GM12878 (cell line): Measurements from ENCODE around the gene HNRNPM. TPM values are rescaled to one million over a fixed set of nuclear protein-coding genes. Genes with fewer than 3 reads are reported as not detected.

Source experiments
- ATAC-seq: fragments of 200-7000 bp; cut with Tn5 transposase; 3 replicates; pipeline ENCODE4 v1.9.1; 2020; ENCODE audit warnings: mild to moderate bottlenecking, moderate library complexity
- BruUV-seq: library from RNA; stranded (reverse); fragments of 400-500 nt; replicated peaks from 2 replicates; lab custom pipeline; 2021; lab: Mats Ljungman, UMichigan
- CTCF ChIA-PET: fragments of 300-600 bp; sonication (Branson Sonifier 250); formaldehyde crosslinking; extraction: SDS; loops from one replicate; lab custom pipeline; 2021; ENCODE audit warnings: inconsistent platforms; lab: Yijun Ruan, JAX
- POLR2A ChIA-PET: fragments of 350-600 bp; formaldehyde crosslinking; extraction: SDS; loops from one replicate; lab custom pipeline; 2021; ENCODE audit warnings: inconsistent platforms; lab: Charles Lee
- RAD21 ChIA-PET: fragments of 300-600 bp; sonication (Branson Sonifier 250); formaldehyde crosslinking; loops from one replicate; lab custom pipeline; 2023; ENCODE audit warnings: antibody characterized with exemption; ENCODE audit not compliant: unreplicated experiment; lab: Charles Lee
- SMC1A ChIA-PET: fragments of 300-600 bp; sonication (Branson Sonifier 250); formaldehyde crosslinking; loops from one replicate; lab custom pipeline; 2023; ENCODE audit not compliant: unreplicated experiment, uncharacterized antibody; lab: Charles Lee
- DNase-seq: peaks from one replicate; pipeline ENCODE4 v3.0.0-alpha.2; 2011; ENCODE audit warnings: low read depth, low spot score
- FAIRE-seq: peaks from 3 replicates; lab custom pipeline; 2011; peaks lifted over from hg19 to GRCh38; lab: Jason Lieb, UNC
- H2AFZ ChIP-seq: 2 replicates; pipeline ENCODE4 v1.6.0; 2011; ENCODE audit warnings: low read depth, low read length, control low read depth; ENCODE audit not compliant: control insufficient read depth
- H3K27ac ChIP-seq: 2 replicates; pipeline ENCODE4 v1.5.1; 2011; ENCODE audit warnings: control low read depth; ENCODE audit not compliant: control insufficient read depth, insufficient read depth
- H3K27me3 ChIP-seq, 2 experiments: replicated peaks in 1 of 2; 2 replicates each; pipeline versions ENCODE4 v1.6.0 to v1.6.1; 2011; ENCODE audit warnings: low read length in 1 of 2; ENCODE audit not compliant: control insufficient read depth in 2 of 2, insufficient read depth in 2 of 2
- H3K36me3 ChIP-seq, 2 experiments: 2 replicates each; pipeline ENCODE4 v1.5.1; 2011; ENCODE audit warnings: low read length in 1 of 2; ENCODE audit not compliant: control insufficient read depth in 2 of 2, insufficient read depth in 2 of 2
- H3K4me1 ChIP-seq: 2 replicates; pipeline ENCODE4 v1.6.1; 2011; ENCODE audit warnings: mild to moderate bottlenecking, low read length, moderate library complexity, mixed read lengths; ENCODE audit not compliant: control insufficient read depth, insufficient read depth
- H3K4me2 ChIP-seq: 2 replicates; pipeline ENCODE4 v1.6.0; 2011; ENCODE audit warnings: control low read depth; ENCODE audit not compliant: control insufficient read depth, insufficient read depth
- H3K4me3 ChIP-seq: fragments of 200-600 bp; sonication (generic); 2 replicates; pipeline ENCODE4 v1.5.1; 2016
- H3K79me2 ChIP-seq: 2 replicates; pipeline ENCODE4 v1.6.0; 2011; ENCODE audit warnings: low read length; ENCODE audit not compliant: control insufficient read depth, insufficient read depth
- H3K9ac ChIP-seq: 2 replicates; pipeline ENCODE4 v1.8.0; 2011; ENCODE audit warnings: low read length, control low read depth, mixed read lengths; ENCODE audit not compliant: control insufficient read depth, insufficient read depth
- H3K9me3 ChIP-seq: replicated peaks from 3 replicates; pipeline ENCODE4 v1.5.1; 2011; ENCODE audit warnings: mild to moderate bottlenecking, low read length; ENCODE audit not compliant: control insufficient read depth, insufficient read depth
- H4K20me1 ChIP-seq: 2 replicates; pipeline ENCODE4 v1.6.0; 2011; ENCODE audit not compliant: control insufficient read depth, insufficient read depth
- EGR1 ChIP-seq, 2 experiments: IDR thresholded peaks; 1 replicate in 1 of 2; 2 replicates in 1 of 2; pipeline ENCODE4 v1.6.1; 2011 to 2012; ENCODE audit warnings: low read depth in 2 of 2, low read length in 2 of 2, borderline replicate concordance in 1 of 2, mild to moderate bottlenecking in 1 of 2, moderate library complexity in 1 of 2
- POLR2A ChIP-seq: IDR thresholded peaks from 2 replicates; pipeline ENCODE4 v1.6.1; 2011; ENCODE audit warnings: low read depth, mild to moderate bottlenecking, low read length
- TCF3 ChIP-seq: IDR thresholded peaks from 2 replicates; pipeline ENCODE4 v1.6.1; 2012; ENCODE audit warnings: low read depth, mild to moderate bottlenecking, low read length, borderline replicate concordance; ENCODE audit not compliant: insufficient read depth
- WGBS: methylation state at CpG from one replicate; pipeline ENCODE4 v1.1.6; 2016; ENCODE audit warnings: low lambda C conversion rate; ENCODE audit not compliant: insufficient replicate concordance, insufficient coverage; ENCODE audit errors: missing lambda C conversion rate; 5-methylcytosine and 5-hydroxymethylcytosine counted together
- in situ Hi-C: fragments of 300-500 bp; cut with MboI; formaldehyde crosslinking; loops from 9 replicates; pipeline ENCODE4 v1.14.3; 2018; ENCODE audit warnings: mixed read lengths
- intact Hi-C: fragments of 100-400 bp; cut with micrococcal nuclease; formaldehyde crosslinking; loops from one replicate; pipeline ENCODE4 v1.14.2; 2022; ENCODE audit not compliant: unreplicated experiment
- polyA plus RNA-seq, 11 experiments: library from polyadenylated mRNA; depleted of rRNA in 4 of 11; unstranded in 6 of 11; stranded (reverse) in 5 of 11; fragments of >200 nt; fragmentation: Nextera tagmentation in 4 of 11; fragmentation: Illumina TruSeq in 1 of 11; extraction: Ambion mirVana in 4 of 11; extraction: Trizol in 1 of 11; gene quantifications; 1 replicate in 1 of 11; 2 replicates in 10 of 11; pipeline versions ENCODE4 v1.2.1 to v1.2.3, GENCODE V29; 2011 to 2016; ENCODE audit warnings: inconsistent platforms in 2 of 11, missing spikeins in 2 of 11, low read depth in 1 of 11
- total RNA-seq, 4 experiments: library from RNA; depleted of rRNA in 3 of 4; stranded (reverse); fragments of >200 nt in 3 of 4; fragmentation: Illumina TruSeq in 1 of 4; extraction: Trizol in 1 of 4; gene quantifications; 2 replicates each; pipeline versions ENCODE4 v1.2.1 to v1.2.3, GENCODE V29; 2013 to 2021

Gene HNRNPM
- total and polyA plus RNA-seq, 10 of the 15 experiments (the other 5 are each of a cell fraction or from before 2014, with no cell fraction given): 14.3 to 415 (median 198) TPM

DNA sequence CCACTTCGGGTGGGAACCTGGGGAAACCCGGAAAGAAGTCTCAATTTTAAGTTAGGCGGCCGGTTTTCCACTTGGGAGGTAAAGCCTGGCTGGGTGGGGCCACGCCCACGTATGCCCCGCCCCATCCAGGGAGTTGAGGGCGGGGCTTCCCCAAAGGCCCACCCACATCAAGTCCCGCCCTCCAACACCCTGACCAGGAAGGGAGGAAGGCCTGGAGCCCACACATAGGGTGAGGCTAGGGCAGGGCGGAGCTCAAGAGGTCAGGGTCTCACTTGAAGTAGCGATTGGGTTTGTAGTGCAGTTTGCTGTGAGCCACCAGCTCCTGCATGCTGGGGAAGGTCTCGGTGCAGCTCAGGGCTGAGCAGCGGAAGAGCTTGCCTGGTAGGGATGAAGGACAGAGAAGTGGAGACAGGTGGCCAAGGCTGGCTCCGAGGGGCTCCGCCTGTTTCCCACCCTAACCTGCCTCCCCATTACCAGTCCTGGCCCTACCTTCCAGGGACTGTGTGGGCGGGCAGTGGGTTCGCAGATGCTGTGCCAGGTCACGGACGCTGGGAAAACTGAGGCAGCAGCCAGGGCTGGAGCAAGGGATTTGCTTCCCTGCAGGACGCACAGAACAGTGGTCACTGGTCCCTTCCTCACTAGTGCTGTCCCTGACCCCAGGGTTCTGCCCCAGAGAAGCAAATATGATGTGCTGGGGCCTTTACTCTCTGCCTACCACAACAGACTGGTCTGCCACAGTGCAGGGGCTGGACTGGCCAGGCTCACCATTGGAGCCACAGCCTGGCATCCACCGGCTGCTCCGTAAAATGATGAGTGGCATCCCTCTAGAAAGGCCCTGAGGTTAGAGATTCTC lies 67.6 kb downstream of the HNRNPM start:
- BruUV-seq: no TSS peak

More for the DNA sequence above, 67.6 kb downstream of the HNRNPM start:
- peak; percentile 49 for FAIRE-seq
- Histone ChIP-seq H3K4me3 (peak overlapping the region; percentile 67; the same call in 1 of the 2 replicates), H3K27ac (no peak overlapping the region), H4K20me1 (no peaks in the 10 kb centered on the region), H3K27me3 (no peaks in the 10 kb centered on the region), H3K4me2 (peak overlapping the region; percentile 97), H2AFZ (no peak overlapping the region), H3K9ac (0 out of 2 replicates have a peak overlapping the region, but pooled peaks have one; percentile 86), H3K9me3 (no peaks in the 10 kb centered on the region), H3K79me2 (peaks cover 2% of the 10 kb centered on the region)
- intact Hi-C loops (no loop called here), in situ Hi-C loops (no loop called here)
- no peak for DNase-seq
- ChIA-PET POLR2A (interaction anchor here (0.8 to 2.0 kb wide), 3 partner anchors 59 to 122 kb away, joined by 3 to 11 read pairs (median 6); partner anchors contain the start of genes MARCHF2 and RAB11B), RAD21 (interaction anchor here (1.2 to 2.5 kb wide), 2 partner anchors 98 to 99 kb away, joined by 4 to 17 read pairs; partner anchors contain the start of gene MARCHF2), SMC1A (interaction anchor here (0.8 kb wide), 1 partner anchor 68 kb away, joined by 4 read pairs; the partner anchor contains the start of gene HNRNPM), CTCF (interaction anchor here (1.9 kb wide), 1 partner anchor 66 kb away, joined by 18 read pairs; no protein-coding TSS in a partner anchor)
- WGBS: 86% methylated on average over 21 of the region's 22 CpGs
- peak; percentile 11; the same call in 2 of the 3 replicates for ATAC-seq
- no peak for TF ChIP-seq TCF3
- 0 out of 2 replicates have a peak, but pooled peaks have one; percentile 51 for TF ChIP-seq POLR2A
- TF ChIP-seq EGR1 (IDR thresholded peaks at IDR 0.05; ENCODE audit: borderline replicate concordance in 1 of 2, low read depth in 2 of 2, low read length in 2 of 2): peak in 1 of 2 experiments; percentile 53; a peak in 1 of 3 replicates
- TF ChIP-seq, all 136 proteins: peak for 2
- Histone ChIP-seq H3K4me1 (peaks cover 7% of the 10 kb centered on the region; the same call in 1 of the 2 replicates), H3K36me3 (no peaks in the 10 kb centered on the region)
